K562 (cell line): Measurements from ENCODE around the gene EGFL6. TPM values are rescaled to one million over a fixed set of nuclear protein-coding genes. Genes with fewer than 3 reads are reported as not detected.

Source experiments
- ATAC-seq: fragments of 200-7000 bp; cut with Tn5 transposase; 3 replicates; pipeline ENCODE4 v1.9.1; 2020; ENCODE audit warnings: moderate library complexity
- BruUV-seq: library from RNA; stranded (reverse); fragments of 400-500 nt; replicated peaks from 2 replicates; lab custom pipeline; 2021; lab: Mats Ljungman, UMichigan
- CTCF ChIA-PET: fragments of 300-600 bp; formaldehyde crosslinking; extraction: SDS; loops from one replicate; lab custom pipeline; 2021; ENCODE audit warnings: low intra/inter-chr PET ratio; lab: Yijun Ruan, JAX
- POLR2A ChIA-PET: fragments of 300-600, 350-650 bp; sonication (Branson Sonifier 250); formaldehyde crosslinking; extraction: SDS; loops from one replicate; lab custom pipeline; 2021; ENCODE audit warnings: antibody characterized with exemption, inconsistent platforms; lab: Yijun Ruan, JAX
- DNase-seq, 4 experiments: peaks; one replicate each; pipeline versions ENCODE4 v3.0.0 to v3.0.0-alpha.2; 2011 to 2018; ENCODE audit warnings: low spot score in 3 of 4, mixed read lengths in 3 of 4; ENCODE audit errors: extremely low read depth in 1 of 4
- FAIRE-seq: peaks from 2 replicates; lab custom pipeline; 2011; peaks lifted over from hg19 to GRCh38; lab: Jason Lieb, UNC
- H2AFZ ChIP-seq: 2 replicates; pipeline ENCODE4 v1.6.0; 2011; ENCODE audit warnings: low read depth, low read length, control low read depth, inconsistent platforms
- H3K27ac ChIP-seq: fragments of 200-600 bp; 3 replicates; pipeline ENCODE4 v1.8.0; 2011; ENCODE audit warnings: low read depth, mild to moderate bottlenecking, control low read depth, inconsistent platforms, low read length, moderate library complexity, mixed read lengths; ENCODE audit errors: extremely low read depth
- H3K27me3 ChIP-seq, 2 experiments: fragments of 300-600 bp in 1 of 2; 2 replicates in 1 of 2; 3 replicates in 1 of 2; pipeline versions ENCODE4 v1.6.0 to v1.8.0; 2011; ENCODE audit warnings: inconsistent platforms in 2 of 2, low read length in 2 of 2, mild to moderate bottlenecking in 1 of 2, mixed read lengths in 1 of 2, moderate library complexity in 1 of 2; ENCODE audit not compliant: control insufficient read depth in 2 of 2, insufficient read depth in 2 of 2
- H3K36me3 ChIP-seq: fragments of 300-600 bp; 3 replicates; pipeline ENCODE4 v1.8.0; 2011; ENCODE audit warnings: mild to moderate bottlenecking, low read length, inconsistent platforms; ENCODE audit not compliant: control insufficient read depth, insufficient read depth
- H3K4me1 ChIP-seq, 2 experiments: fragments of 200-600 bp in 1 of 2; replicated peaks in 1 of 2; 2 replicates in 1 of 2; 3 replicates in 1 of 2; pipeline versions ENCODE4 v1.5.1 to v1.8.0; 2011; ENCODE audit warnings: inconsistent platforms in 2 of 2, low read length in 2 of 2, mild to moderate bottlenecking in 1 of 2, mixed read lengths in 1 of 2, moderate library complexity in 1 of 2; ENCODE audit not compliant: control insufficient read depth in 2 of 2, insufficient read depth in 2 of 2
- H3K4me2 ChIP-seq: 2 replicates; pipeline ENCODE4 v1.6.1; 2011; ENCODE audit warnings: low read length, control low read depth, inconsistent platforms, mixed read lengths; ENCODE audit not compliant: insufficient read depth
- H3K4me3 ChIP-seq: fragments of 200-600 bp; sonication (generic), shearing (Covaris generic); 2 replicates; pipeline ENCODE4 v1.5.1; 2016; ENCODE audit warnings: control low read depth, inconsistent platforms
- H3K79me2 ChIP-seq: fragments of 200-600 bp; 3 replicates; pipeline ENCODE4 v1.8.0; 2011; ENCODE audit warnings: low read length, inconsistent platforms; ENCODE audit not compliant: control insufficient read depth, insufficient read depth
- H3K9ac ChIP-seq, 2 experiments: 2 replicates each; pipeline versions ENCODE4 v1.6.0 to v1.6.1; 2011; ENCODE audit warnings: low read depth in 2 of 2, low read length in 2 of 2, control low read depth in 1 of 2, inconsistent platforms in 1 of 2, mild to moderate bottlenecking in 1 of 2, mixed read lengths in 1 of 2; ENCODE audit not compliant: insufficient read depth in 1 of 2
- H3K9me1 ChIP-seq: one replicate; pipeline ENCODE4 v1.6.0; 2011; ENCODE audit warnings: inconsistent platforms, mild to moderate bottlenecking, low read length, moderate library complexity; ENCODE audit not compliant: control insufficient read depth, insufficient read depth
- H3K9me3 ChIP-seq: replicated peaks from 2 replicates; pipeline ENCODE4 v1.5.1; 2011; ENCODE audit warnings: low read depth, low read length, inconsistent platforms; ENCODE audit not compliant: control insufficient read depth, insufficient read depth
- H4K20me1 ChIP-seq: replicated peaks from 2 replicates; pipeline ENCODE4 v1.6.1; 2011; ENCODE audit warnings: low read length, inconsistent platforms, mixed read lengths; ENCODE audit not compliant: control insufficient read depth, insufficient read depth
- CEBPG ChIP-seq, 3 experiments: fragments of 200-800 bp in 1 of 3; sonication (Bioruptor generic) in 1 of 3; sonication (generic) in 1 of 3; formaldehyde crosslinking in 1 of 3; IDR thresholded peaks in 2 of 3; conservative IDR thresholded peaks in 1 of 3; 2 replicates each; pipeline versions ENCODE4 v1.6.1 to v1.8.0; 2016 to 2022; ENCODE audit warnings: missing compliant biosample characterization in 2 of 3, missing genetic modification characterization in 2 of 3, mild to moderate bottlenecking in 1 of 3, missing genetic modification reagents in 1 of 3
- DEAF1 ChIP-seq: fragments of 450-650 bp; formaldehyde crosslinking; IDR thresholded peaks from 2 replicates; pipeline ENCODE4 v1.4.0; 2020; ENCODE audit warnings: mild to moderate bottlenecking, moderate library complexity
- OTX1 ChIP-seq: fragments of 450-650 bp; formaldehyde crosslinking; IDR thresholded peaks from 2 replicates; pipeline ENCODE4 v1.4.0; 2022; ENCODE audit warnings: mild to moderate bottlenecking
- WGBS: fragments of 100-300 bp; shearing (Covaris generic); methylation state at CpG from one replicate; pipeline ENCODE4 v1.1.6; 2016; ENCODE audit warnings: low coverage, mixed read lengths; ENCODE audit not compliant: insufficient coverage; ENCODE audit errors: missing lambda C conversion rate; 5-methylcytosine and 5-hydroxymethylcytosine counted together
- in situ Hi-C: fragments of 300-500 bp; cut with MboI; formaldehyde crosslinking; loops from 4 replicates; pipeline ENCODE4 v1.15.0; 2018; ENCODE audit warnings: inconsistent platforms, mixed read lengths
- intact Hi-C: fragments of 100-400 bp; cut with micrococcal nuclease; formaldehyde crosslinking; loops from 2 replicates; pipeline ENCODE4 v1.14.2; 2022
- polyA plus RNA-seq, 8 experiments: library from polyadenylated mRNA; depleted of rRNA in 4 of 8; stranded (reverse) in 5 of 8; unstranded in 3 of 8; fragments of >200 nt; fragmentation: Nextera tagmentation in 2 of 8; fragmentation: Illumina TruSeq in 1 of 8; extraction: Ambion mirVana in 2 of 8; extraction: Trizol in 1 of 8; gene quantifications; 2 replicates each; pipeline versions ENCODE4 v1.2.1 to v1.2.3, GENCODE V29; 2011 to 2014; ENCODE audit warnings: inconsistent platforms in 1 of 8, missing spikeins in 1 of 8
- total RNA-seq, 7 experiments: library from RNA; depleted of rRNA in 6 of 7; stranded (reverse); fragments of >200 nt in 6 of 7; fragmentation: Illumina TruSeq in 2 of 7; extraction: Trizol in 2 of 7; gene quantifications; 2 replicates each; pipeline versions ENCODE4 v1.2.1 to v1.2.3, GENCODE V29; 2011 to 2021; ENCODE audit warnings: low replicate concordance in 1 of 7

EGFL6 gene
- total and polyA plus RNA-seq, 9 of the 15 experiments (the other 6 are each of a cell fraction or from before 2014, with no cell fraction given) = 0.01 TPM; not detected in 8

- TF ChIP-seq DEAF1 (CRISPR knock-in tag) = peak; percentile 61
Measured at GRCh38 chrX:13658602-13659001, 89.2 kb downstream of the EGFL6 start (continued).

GRCh38 chrX:13659063-13659462 is 89.7 kb downstream of the EGFL6 start:
- H2AFZ ChIP-seq = peak overlapping the region; percentile 22; the same call in 1 of the 2 replicates
- no peaks in the 10 kb centered on the region for H3K9me1 ChIP-seq
- H3K4me3 ChIP-seq = no peak overlapping the region
- no peaks in the 10 kb centered on the region for H3K9me3 ChIP-seq
- peaks cover 11% of the 10 kb centered on the region for H3K79me2 ChIP-seq
- H3K4me2 ChIP-seq = no peak overlapping the region
- TF ChIP-seq CEBPG (CRISPR knock-in tag; IDR thresholded peaks at IDR 0.05) (no peak), CEBPG (tag; conservative IDR thresholded peaks at IDR 0.05 in 1 of 2, IDR thresholded peaks at IDR 0.05 in 1 of 2) (0 out of 4 replicates have a peak, but pooled peaks of 1 of the 2 experiments have one; percentile 22), OTX1 (no peak)
- no peaks in the 10 kb centered on the region for H4K20me1 ChIP-seq
- FAIRE-seq (no peak), ATAC-seq (no peak), DNase-seq (no peak)
- H3K9ac ChIP-seq = no peak overlapping the region
- intact Hi-C loops = loop anchor here (2.0 kb wide), 1 partner anchor 32 kb away; no protein-coding TSS in a partner anchor
- H3K36me3 ChIP-seq = peaks cover 13% of the 10 kb centered on the region; the same call in 2 of the 3 replicates
- in situ Hi-C loops = loop anchor here (25.0 kb wide), 1 partner anchor 697 kb away; no protein-coding TSS in a partner anchor
- CTCF ChIA-PET = interaction anchor here (1.5 to 2.3 kb wide), 2 partner anchors 89 to 373 kb away, joined by 6 to 19 read pairs; no protein-coding TSS in a partner anchor
- peaks cover 0 to 3% of the 10 kb centered on the region in 2 experiments; a peak in 2 of 5 replicates for H3K4me1 ChIP-seq
- 38% methylated on average over 6 of the region's 6 CpGs for WGBS
- POLR2A ChIA-PET = interaction anchor here (1.0 kb wide), 1 partner anchor 10 kb away, joined by 6 read pairs; no protein-coding TSS in a partner anchor
- no TSS peak for BruUV-seq
- no peaks in the 10 kb centered on the region for H3K27me3 ChIP-seq
- no peak overlapping the region for H3K27ac ChIP-seq
